HG03103 (cell line): Measurements from ENCODE around the gene PRODH2.

ENCODE experiments used
- ATAC-seq: cut with Tn5 transposase; IDR thresholded peaks from one replicate; pipeline ENCODE4 v1.9.1; 2021; ENCODE audit warnings: low read depth; ENCODE audit not compliant: unreplicated experiment

The PRODH2 gene

DNA sequence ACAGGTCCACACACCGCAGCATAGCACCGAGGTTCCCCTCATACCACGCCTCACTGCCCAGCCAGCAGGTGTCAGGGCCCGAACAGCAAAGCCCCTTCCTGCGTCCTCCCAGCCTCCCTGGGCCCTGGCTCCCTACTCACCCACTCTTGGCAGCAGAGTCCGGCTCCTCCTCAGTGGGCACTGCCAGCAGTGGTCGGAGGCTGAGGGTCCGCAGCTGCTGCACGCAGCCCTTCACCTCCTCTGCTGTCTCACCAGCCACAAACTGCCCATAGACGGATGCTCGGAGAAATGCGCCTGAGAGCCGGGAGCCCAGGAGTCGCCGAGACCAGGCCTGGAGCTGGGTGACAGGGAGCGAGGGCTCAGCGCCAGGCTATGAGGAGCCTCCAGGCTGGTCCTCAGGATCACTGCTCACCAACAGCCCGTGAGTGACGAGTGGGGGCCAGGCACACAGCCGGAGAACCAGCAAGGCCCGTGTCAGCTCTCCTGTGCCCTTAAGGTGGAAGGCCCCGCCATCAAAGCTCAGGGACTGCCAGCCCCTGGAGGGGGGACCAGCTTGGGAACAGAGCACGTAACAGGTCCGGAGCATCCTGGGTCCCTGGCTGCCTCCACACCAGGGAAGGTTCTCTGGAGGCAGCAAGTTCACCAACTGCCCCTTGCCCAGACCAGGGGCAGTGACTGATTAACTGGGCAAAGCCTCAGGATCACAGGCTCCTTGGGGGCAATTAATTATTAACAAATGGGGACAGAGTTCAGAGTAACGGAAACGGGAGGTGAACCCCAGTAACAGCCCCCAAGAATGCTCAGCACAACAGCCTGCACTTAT lies at the start of gene PRODH2:
Gene PRODH2 (minus strand): TSS at position 626 of the 823 bp plus-strand sequence. CDS start 40 bp downstream, at position 586.
- ATAC-seq: no peak

DNA sequence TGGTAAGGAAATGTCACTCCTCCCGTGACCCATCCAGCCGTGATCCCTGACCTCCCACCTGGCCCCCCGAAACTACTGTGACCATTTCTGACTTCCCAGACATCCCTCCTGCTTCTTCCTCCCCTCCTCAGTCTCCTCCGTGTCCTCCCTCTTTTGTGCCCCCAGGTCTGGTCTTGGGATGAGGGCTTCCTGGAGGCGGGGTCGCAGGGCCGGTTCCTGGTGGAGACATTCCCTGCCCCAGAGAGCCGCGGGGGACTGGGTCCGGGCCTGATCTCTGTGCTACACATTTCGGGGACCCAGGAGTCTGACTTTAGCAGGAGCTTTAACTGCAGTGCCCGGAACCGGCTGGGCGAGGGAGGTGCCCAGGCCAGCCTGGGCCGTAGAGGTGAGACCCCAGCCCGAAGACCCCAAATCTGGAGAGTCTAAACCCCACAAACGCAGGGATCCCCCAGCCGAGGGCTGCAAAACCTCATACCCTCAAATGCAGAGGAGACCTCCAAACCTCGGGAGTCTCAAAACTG lies 49.1 kb upstream of the PRODH2 start:
- ATAC-seq: no peak

- ATAC-seq: no peak
Measured at GRCh38 chr19:35860818-35861639, 48.4 kb upstream of the PRODH2 start.

DNA sequence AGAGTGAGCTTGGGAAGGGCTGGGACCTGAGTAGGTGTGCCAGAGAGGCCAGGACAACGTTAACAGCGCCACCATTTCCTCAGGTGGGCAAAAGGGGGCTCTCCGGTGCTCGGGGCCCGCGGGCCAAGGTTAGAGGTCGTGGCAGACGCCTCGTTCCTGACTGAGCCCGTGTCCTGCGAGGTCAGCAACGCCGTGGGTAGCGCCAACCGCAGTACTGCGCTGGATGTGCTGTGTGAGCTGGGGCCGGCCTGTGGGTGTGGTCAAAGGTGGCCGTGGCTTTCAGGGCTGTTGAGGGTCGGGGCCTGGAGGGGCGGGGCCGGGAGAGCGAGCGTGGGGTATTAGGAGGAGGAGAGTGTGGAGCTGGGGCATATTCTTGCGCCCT lies 47.8 kb upstream of the PRODH2 start:
- ATAC-seq: no peak

DNA sequence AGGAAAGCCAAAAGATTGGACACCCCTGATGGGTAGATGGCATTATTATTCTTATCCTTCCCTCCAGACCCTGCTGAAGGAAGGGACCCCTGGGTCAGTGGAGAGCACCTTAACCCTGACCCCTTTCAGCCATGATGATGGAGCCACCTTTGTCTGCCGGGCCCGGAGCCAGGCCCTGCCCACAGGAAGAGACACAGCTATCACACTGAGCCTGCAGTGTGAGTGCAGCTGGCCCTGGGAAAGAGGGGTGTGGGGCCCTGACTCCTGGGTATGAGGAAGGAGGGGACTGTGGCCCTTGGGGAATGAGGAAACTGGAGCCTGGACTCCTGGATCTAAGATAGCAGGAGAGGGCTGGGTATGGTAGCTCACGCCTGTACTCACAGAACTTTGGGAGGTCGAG lies 46.8 kb upstream of the PRODH2 start:
- ATAC-seq: no peak

- ATAC-seq: no peak
Measured at GRCh38 chr19:35858311-35858710, 45.7 kb upstream of the PRODH2 start.

GRCh38 chr19:35856546-35857149 lies 44.0 kb upstream of the PRODH2 start, which contains the start of gene KIRREL2:
Gene KIRREL2, plus strand, starts transcription at chr19:35856911. Its CDS starts 209 bp downstream, at chr19:35857120.
- ATAC-seq: no peak

DNA sequence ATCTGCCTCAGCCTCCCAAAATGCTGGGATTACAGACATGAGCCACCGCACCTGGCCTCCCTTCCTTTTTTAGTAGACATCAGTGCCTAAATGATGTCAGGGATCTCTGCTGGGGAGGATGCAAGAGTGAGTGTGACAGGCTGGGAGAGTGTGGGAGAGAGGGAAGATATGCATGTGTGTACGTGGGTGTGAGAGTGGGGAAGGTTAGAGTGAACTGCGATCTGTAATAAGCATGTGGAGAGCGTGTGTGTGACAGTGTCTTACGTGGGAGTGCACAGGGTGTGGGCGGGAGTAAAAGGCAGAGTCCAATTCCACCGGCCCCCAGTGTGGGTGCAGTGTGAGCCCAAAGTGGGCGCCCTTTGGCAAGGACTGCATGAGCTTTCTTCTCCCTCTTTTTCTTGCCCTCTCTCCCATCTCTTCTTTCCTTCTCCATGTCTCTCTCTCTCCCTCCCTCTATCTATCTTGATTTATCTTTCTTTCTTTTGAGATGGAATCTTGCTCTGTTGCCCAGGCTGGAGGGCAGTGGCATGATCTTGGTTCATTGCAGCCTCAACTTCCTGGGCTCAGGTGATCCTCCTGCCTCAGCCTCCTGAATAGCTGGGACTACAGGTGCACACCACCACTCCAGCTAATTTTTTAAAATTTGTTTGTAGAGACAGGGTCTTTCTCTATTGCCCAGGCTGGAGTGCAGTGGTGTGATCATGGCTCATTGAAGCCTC lies 40.6 kb upstream of the PRODH2 start:
- ATAC-seq: no peak

DNA sequence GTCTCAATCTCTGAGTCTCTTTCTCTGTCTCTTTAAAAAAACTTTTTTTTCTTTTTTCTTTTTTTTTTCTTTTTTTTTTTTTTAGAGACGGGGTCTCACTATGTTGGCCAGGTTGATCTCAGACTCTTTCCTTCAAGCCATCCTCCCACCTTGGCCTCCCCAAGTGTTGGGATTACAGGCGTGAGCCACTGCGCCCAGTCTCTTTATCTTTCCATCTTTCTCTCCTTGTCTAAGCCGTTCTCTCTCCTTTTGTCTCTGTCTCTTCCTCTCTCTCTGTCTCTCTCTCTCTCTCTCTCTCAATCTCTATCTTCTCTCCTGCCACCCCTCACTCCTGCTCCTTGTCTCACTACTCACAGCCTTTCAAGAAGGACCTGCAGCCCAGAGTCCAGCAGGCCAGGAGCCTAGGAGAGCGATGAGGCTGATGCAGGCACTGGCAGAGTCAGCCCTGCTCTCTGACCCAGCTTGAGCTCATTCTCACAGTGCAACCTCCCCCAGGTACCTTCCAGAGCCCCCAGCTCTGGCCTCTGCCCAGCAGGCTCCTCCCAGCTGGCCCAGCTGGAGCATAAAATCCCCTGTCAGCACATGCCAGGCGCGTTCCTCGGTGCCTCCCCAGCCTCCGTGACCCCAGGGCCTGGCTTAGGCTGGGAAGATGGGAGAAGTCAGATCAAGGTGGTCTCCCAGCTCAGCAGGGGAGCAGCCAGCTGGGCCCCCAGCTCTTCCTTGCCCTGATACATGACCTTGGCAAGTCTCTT lies 39.6 kb upstream of the PRODH2 start, which contains the start of gene NPHS1:
Gene NPHS1 (minus strand): TSS at position 476 of the 752 bp plus-strand sequence. CDS start 667 bp downstream, outside the sequence.
- no peak for ATAC-seq

DNA sequence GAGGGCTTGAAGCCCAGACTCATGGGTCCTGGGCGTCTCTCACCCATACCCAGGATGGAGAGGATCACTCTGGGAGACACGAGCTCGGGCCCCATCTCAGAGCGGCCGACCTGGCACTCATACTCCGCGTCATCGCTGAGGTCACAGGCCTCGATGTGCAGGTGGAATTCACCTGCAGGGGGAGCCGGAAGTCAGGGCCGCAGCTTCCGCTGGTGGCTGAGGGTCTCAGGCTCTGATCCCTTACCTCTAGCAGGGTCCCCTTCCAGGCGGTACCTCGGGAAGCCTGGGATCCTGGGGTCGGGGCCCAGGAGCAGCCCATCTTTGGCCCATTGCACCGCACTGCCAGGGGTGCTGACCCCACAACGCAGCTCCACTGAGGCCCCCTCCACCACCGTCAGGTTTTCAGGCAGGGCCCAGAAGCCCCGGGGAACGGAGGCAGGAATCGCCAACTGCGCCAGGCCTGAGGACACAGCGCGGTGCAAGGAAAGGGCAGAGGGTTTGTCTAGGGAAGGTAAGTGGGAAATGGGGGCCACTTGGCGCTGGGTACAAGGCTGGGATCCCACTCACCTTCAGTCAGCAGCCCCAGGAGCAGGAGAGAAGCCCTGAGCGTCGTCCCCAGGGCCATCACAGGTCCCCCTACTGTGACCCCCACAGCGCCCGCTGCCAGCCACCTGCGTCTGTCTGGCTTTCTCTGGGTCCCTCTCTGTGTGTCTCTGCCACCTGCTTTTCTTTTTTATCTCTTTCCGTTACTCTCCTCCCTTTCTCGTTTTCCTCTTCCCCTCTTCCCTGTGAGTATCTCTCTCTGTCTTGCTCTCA lies 38.8 kb upstream of the PRODH2 start:
- ATAC-seq: no peak

- no peak for ATAC-seq
Measured at GRCh38 chr19:35848919-35849505, 36.4 kb upstream of the PRODH2 start.

DNA sequence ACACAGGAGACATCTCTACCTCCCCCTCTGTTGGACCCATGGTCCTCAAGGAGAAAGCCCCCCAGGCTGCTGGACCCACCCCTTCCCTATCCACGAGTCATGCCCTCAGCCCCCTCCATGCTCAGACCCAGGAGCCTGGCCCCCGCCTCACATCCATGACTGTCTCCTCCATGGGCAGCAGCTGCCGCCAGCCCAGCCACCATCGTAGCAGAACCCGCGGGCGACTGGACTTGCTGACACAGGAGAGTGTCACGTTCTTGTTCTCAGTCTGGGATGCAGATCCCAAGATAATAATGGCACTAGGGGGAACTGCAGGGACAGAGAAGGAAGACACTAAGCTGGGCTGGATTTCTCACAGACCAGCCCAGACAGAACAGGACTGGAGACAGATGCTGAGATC lies 35.8 kb upstream of the PRODH2 start:
- ATAC-seq: no peak

DNA sequence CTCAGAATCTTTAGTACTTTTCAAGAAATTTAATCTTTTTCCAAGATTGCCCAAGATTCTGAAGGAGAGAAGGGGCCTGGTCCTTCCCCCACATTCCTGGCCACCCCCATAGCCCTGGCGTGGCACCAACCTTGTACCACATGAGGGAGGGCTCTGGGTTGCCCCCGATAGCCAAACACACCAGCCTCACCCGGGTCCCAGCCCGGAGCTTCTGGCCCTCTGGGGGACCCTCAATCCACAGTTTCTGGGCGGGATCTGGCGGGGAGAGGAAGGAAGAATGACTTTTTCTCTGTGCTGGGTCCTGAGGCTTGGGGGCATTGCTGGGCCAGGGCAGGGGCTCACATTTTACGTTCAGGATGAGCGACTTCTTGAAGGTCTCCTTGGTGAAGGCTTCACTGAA lies 35.3 kb upstream of the PRODH2 start:
- ATAC-seq: no peak

- ATAC-seq: no peak
Measured at GRCh38 chr19:35846038-35846668, 33.5 kb upstream of the PRODH2 start.

GRCh38 chr19:35845215-35846037 lies 32.8 kb upstream of the PRODH2 start:
- no peak for ATAC-seq

DNA sequence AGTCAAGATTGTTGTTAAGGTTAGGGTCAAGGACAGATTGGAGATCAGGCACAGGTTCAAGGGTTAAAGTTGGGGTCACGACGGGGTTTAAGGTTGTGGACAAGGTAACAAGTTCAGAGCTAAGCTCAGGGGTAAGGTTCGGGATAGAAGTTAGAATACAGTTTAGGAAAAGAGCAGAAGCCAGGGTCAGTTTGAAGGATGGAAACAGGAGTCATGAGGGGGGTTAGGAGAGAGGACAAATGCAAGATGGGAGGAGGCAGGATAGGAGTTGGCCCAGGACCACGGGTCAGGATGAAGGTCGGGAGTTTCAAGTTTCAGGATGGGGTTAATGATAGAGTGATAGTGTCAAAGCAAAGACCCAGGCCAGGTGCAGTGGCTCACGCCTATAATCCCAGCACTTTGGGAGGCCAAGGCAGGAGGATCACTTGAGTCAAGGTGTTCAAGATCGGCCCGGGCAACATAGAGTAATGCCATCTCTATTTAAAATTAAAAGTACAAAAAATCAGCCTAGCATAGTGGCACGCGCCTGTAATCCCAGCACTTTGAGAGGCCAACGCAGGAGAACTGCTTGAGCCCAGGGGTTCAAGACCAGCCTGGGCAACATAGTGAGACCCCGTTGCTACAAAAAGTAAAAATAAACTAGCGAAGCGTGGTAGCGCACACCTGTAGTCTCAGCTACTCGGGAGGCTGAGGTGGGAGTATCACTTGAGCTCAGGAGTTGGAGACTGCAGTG lies 32.0 kb upstream of the PRODH2 start:
- ATAC-seq: no peak
